SK-N-MC (cell line): ENCODE results near the gene SMC2.

ENCODE experiments used
- DNase-seq: peaks from one replicate; pipeline ENCODE4 v3.0.0-alpha.2; 2011; ENCODE audit warnings: low read depth, low spot score
- H3K27ac ChIP-seq: fragments of 200-600 bp; sonication (generic); 2 replicates; pipeline ENCODE4 v1.5.1; 2016; ENCODE audit warnings: mixed run types
- H3K36me3 ChIP-seq: fragments of 200-600 bp; sonication (generic); 2 replicates; pipeline ENCODE4 v1.6.1; 2017; ENCODE audit warnings: antibody characterized with exemption, low read length, mixed read lengths; ENCODE audit not compliant: insufficient read depth
- H3K4me3 ChIP-seq: fragments of 200-600 bp; sonication (generic); 2 replicates; pipeline ENCODE4 v1.5.1; 2016
- H3K9ac ChIP-seq: fragments of 200-600 bp; sonication (generic); 2 replicates; pipeline ENCODE4 v1.8.0; 2017; ENCODE audit warnings: mixed run types, mixed read lengths; ENCODE audit not compliant: insufficient read length
- H3K9me3 ChIP-seq: fragments of 200-600 bp; sonication (generic); 2 replicates; pipeline ENCODE4 v1.6.1; 2017; ENCODE audit warnings: low read depth, mild to moderate bottlenecking, antibody characterized with exemption, low read length, moderate library complexity, mixed read lengths
- EZH2 ChIP-seq: fragments of 200-600 bp; sonication (generic); IDR thresholded peaks from one replicate; pipeline ENCODE4 v1.6.1; 2017; ENCODE audit warnings: antibody characterized with exemption
- FOXP2 ChIP-seq: optimal IDR thresholded peaks from 2 replicates; pipeline ENCODE3; 2011; ENCODE audit warnings: mild to moderate bottlenecking, moderate library complexity; ENCODE audit not compliant: insufficient read depth; ENCODE audit errors: extremely low read length, control extremely low read depth
- POLR2AphosphoS5 ChIP-seq: IDR thresholded peaks from 2 replicates; pipeline ENCODE4 v1.6.1; 2012; ENCODE audit warnings: mild to moderate bottlenecking, low read depth, low read length, borderline replicate concordance

Gene SMC2

GRCh38 chr9:104121022-104121421 is 26.9 kb downstream of the SMC2 start:
- no peak for TF ChIP-seq FOXP2
- Histone ChIP-seq H3K27ac (no peak overlapping the region), H3K36me3 (peaks cover 81% of the 10 kb centered on the region), H3K4me3 (no peak overlapping the region), H3K9me3 (no peaks in the 10 kb centered on the region), H3K9ac (no peak overlapping the region)
- DNase-seq, result no peak

- Histone ChIP-seq H3K36me3 (peaks cover 70% of the 10 kb centered on the region), H3K27ac (no peak overlapping the region), H3K9me3 (0 out of 2 replicates have a peak, but pooled peaks cover 3% of the 10 kb centered on the region), H3K9ac (no peak overlapping the region), H3K4me3 (no peak overlapping the region)
- DNase-seq, result no peak
- TF ChIP-seq FOXP2, result no peak
- TF ChIP-seq EZH2, result no peak
- no peak for TF ChIP-seq POLR2AphosphoS5
Observed at GRCh38 chr9:104138243-104138868, 44.2 kb downstream of the SMC2 start.

DNA sequence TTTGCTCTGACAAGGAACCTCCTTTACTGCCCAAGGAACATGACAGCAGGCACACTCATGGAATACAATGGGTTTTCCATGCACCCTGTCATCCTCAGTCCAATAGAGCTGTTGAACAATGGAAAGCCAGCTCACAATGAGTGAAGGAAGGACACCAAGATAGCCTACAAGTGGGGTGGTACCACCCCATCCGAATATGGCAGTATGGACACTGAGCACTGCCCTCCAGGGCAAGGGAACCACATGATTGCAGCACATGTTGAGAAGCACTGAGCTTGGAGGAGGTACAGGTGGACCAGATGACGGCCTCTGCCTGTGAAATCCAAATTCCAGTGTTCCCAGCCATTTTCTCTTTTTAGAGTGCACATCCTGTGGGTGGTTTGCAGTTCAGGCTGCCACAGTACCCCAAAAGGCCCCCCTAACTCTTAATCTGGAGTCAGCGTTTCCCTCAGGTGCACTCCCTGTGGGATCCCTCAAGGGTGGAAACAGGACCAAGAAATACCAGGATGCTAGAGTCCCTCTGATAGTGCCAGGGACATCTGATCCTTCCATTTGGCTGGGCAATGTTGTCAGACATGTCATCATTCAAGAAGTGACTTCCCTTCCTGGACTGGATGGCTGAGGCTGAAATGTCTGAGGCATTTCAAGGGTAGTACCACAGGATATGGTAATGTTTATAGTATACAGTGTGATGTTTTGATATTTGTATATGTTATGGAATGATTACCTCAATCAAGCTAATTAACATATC is 48.9 kb downstream of the SMC2 start:
- Histone ChIP-seq H3K27ac (no peak overlapping the region), H3K9me3 (no peaks in the 10 kb centered on the region), H3K9ac (no peak overlapping the region), H3K36me3 (peaks cover 33% of the 10 kb centered on the region), H3K4me3 (no peak overlapping the region)
- TF ChIP-seq FOXP2 (no peak), POLR2AphosphoS5 (no peak), EZH2 (no peak)
- DNase-seq, result no peak

DNA sequence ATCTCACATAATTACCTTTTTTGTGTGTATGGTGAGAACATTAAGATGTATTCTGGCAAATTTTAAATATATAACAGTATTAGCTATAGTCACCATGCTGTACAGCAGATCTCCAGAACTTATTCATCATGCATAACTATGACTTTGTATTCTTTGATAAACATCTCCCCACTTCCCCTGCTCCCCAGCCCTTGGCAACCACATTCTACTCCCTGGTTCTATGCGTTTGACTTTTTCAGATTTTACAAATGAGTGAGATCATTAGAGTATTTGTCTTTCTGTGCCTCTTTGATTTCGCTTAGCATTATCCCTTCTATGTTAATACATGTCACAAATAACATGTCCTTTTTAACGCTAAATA is 49.4 kb downstream of the SMC2 start:
- DNase-seq, result no peak
- no peaks in the 10 kb centered on the region for H3K9me3 ChIP-seq
- peaks cover 28% of the 10 kb centered on the region for H3K36me3 ChIP-seq
- no peak overlapping the region for H3K27ac ChIP-seq
- TF ChIP-seq FOXP2, result no peak
- TF ChIP-seq EZH2, result no peak
- no peak for TF ChIP-seq POLR2AphosphoS5
- H3K9ac ChIP-seq, result no peak overlapping the region
- H3K4me3 ChIP-seq, result no peak overlapping the region

GRCh38 chr9:104144336-104144735 is 50.2 kb downstream of the SMC2 start:
- no peak overlapping the region for H3K27ac ChIP-seq
- H3K9ac ChIP-seq, result no peak overlapping the region
- no peak for DNase-seq
- H3K4me3 ChIP-seq, result no peak overlapping the region
- H3K9me3 ChIP-seq, result no peaks in the 10 kb centered on the region
- TF ChIP-seq POLR2AphosphoS5 (no peak), FOXP2 (no peak), EZH2 (no peak)
- peaks cover 21% of the 10 kb centered on the region for H3K36me3 ChIP-seq

DNA sequence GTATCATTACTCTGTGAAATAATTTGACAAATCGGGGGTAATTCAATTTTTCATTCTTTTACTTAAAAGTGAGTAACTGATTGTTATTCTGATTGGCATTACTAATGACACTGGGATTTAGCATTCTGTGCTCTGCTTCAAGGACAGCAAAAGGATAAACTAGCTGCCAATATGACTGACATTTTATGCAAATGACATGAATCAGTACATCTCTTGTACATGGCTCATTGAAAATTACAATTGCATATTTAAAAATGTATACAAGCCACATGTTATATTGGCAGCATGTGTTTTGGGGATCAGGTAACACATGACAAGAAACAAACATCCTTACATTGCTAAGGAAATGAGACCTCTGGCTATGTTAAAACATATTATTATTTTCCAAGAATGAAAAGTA is 79.0 kb downstream of the SMC2 start:
- no peak for DNase-seq
- H3K36me3 ChIP-seq, result no peaks in the 10 kb centered on the region
- no peak overlapping the region for H3K9ac ChIP-seq
- H3K27ac ChIP-seq, result no peak overlapping the region
- no peak overlapping the region for H3K4me3 ChIP-seq
- TF ChIP-seq EZH2 (no peak), FOXP2 (no peak), POLR2AphosphoS5 (no peak)
- H3K9me3 ChIP-seq, result no peaks in the 10 kb centered on the region

- Histone ChIP-seq H3K4me3 (no peak overlapping the region), H3K9me3 (no peaks in the 10 kb centered on the region), H3K27ac (no peak overlapping the region), H3K36me3 (no peaks in the 10 kb centered on the region), H3K9ac (no peak overlapping the region)
- no peak for DNase-seq
- TF ChIP-seq POLR2AphosphoS5 (no peak), FOXP2 (no peak), EZH2 (no peak)
Observed at GRCh38 chr9:104177003-104177611, 83.0 kb downstream of the SMC2 start.

DNA sequence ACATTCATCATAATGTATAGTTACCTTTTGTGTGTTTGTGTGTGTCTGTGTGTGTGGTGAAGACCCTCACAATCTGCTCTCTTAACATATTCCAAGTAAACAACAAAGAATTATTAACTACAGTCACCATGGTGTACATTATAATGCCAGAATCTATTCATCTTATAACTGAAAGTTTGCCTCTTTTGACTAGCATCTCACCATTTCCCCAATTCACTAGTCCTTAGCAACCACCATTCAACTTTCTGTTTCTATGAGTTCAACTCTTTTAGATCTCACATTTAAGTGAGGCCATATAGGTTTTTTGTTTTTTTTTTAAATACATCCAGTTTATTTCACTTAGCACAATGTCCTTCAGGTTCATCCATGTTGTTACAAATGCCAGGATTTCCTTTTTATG is 83.6 kb downstream of the SMC2 start:
- H3K9ac ChIP-seq, result no peak overlapping the region
- no peak for DNase-seq
- TF ChIP-seq FOXP2 (no peak), EZH2 (no peak), POLR2AphosphoS5 (no peak)
- no peaks in the 10 kb centered on the region for H3K9me3 ChIP-seq
- H3K4me3 ChIP-seq, result no peak overlapping the region
- no peaks in the 10 kb centered on the region for H3K36me3 ChIP-seq
- H3K27ac ChIP-seq, result no peak overlapping the region
